LNCAP (cell line): Measurements from ENCODE around the gene FBLN7.

Experiments
- TF ChIP-seq, protein P1 (sequence below): fragments of 450-650 bp; IDR thresholded peaks from 2 replicates; pipeline ENCODE4 v1.5.1; 2017; ENCODE audit warnings: mild to moderate bottlenecking

The FBLN7 gene

GRCh38 chr2:112137516-112138158 is 548 bp upstream of the FBLN7 start:
- TF ChIP-seq, protein P1, sequence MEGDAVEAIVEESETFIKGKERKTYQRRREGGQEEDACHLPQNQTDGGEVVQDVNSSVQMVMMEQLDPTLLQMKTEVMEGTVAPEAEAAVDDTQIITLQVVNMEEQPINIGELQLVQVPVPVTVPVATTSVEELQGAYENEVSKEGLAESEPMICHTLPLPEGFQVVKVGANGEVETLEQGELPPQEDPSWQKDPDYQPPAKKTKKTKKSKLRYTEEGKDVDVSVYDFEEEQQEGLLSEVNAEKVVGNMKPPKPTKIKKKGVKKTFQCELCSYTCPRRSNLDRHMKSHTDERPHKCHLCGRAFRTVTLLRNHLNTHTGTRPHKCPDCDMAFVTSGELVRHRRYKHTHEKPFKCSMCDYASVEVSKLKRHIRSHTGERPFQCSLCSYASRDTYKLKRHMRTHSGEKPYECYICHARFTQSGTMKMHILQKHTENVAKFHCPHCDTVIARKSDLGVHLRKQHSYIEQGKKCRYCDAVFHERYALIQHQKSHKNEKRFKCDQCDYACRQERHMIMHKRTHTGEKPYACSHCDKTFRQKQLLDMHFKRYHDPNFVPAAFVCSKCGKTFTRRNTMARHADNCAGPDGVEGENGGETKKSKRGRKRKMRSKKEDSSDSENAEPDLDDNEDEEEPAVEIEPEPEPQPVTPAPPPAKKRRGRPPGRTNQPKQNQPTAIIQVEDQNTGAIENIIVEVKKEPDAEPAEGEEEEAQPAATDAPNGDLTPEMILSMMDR: no peak

- TF ChIP-seq, protein P1: no peak
Measured at GRCh38 chr2:112140205-112140802, 2.1 kb downstream of the FBLN7 start.

DNA sequence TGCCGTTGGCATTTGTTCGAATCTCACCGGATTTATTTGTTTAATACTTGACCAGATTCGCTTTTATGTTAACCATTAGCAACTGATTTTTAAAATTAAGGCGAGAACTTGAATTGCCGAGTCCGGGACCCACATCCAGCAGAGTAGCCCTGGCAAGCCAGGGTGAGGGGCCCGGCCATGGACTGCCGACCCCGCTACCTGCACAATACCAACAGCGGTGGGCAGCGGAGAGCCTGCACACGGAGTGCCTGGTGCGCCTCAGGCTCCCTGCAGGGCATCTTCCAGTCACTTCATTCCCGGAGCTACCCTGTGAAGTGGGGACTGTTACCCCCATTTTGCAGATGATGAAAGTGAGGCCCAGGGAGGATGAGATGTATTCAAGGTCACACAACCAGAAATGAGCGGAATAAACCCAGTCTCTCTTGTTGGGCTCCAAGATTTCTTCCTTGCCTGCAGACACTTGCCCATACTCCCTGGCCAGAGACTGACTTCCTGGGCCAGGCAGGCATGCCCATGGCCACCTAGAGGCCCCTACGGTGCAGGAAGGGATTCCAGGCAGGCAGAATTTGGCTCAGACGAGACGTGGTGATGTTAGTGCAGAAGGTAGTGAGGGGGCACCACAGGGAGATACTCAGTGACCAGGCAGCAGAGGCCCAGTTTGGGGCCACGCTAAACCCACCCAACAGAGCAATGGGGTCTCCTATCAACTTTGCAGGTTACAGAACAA is 2.9 kb downstream of the FBLN7 start:
- TF ChIP-seq, protein P1: no peak

GRCh38 chr2:112141626-112142007 is 3.4 kb downstream of the FBLN7 start:
- TF ChIP-seq, protein P1: no peak

GRCh38 chr2:112142525-112143078 is 4.4 kb downstream of the FBLN7 start:
- TF ChIP-seq, protein P1: no peak

DNA sequence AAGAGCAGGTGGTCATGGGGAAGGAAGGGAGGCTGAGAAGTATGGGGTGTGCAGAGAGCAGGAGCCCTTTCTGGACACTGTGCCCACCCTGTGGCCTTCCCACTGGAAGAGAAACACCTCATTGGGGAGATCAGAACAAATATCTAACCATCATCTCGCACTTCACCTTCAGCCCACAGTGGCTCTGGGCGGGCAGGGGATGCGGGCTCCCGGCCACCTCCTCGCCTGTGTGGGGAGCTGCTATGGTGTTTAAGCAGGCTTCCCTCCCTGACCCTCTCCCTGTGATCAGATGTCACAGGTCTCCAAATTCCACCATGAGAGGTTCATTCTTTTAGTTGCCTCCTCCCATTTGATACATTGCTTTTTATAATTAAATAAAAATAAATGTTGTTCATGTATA is 5.0 kb downstream of the FBLN7 start:
- TF ChIP-seq, protein P1: no peak

GRCh38 chr2:112144966-112145365 is 6.8 kb downstream of the FBLN7 start:
- TF ChIP-seq, protein P1: no peak
